Calu3 (cell line): ENCODE measurements around the gene FKBP15. TPM values are rescaled to one million over a fixed set of nuclear protein-coding genes. Genes with fewer than 3 reads are reported as not detected.

Experiments
- BruUV-seq: library from RNA; stranded (reverse); fragments of 400-500 nt; replicated peaks from 2 replicates; lab custom pipeline; 2021; lab: Mats Ljungman, UMichigan
- CTCF ChIA-PET: fragments of 300-600 bp; sonication (Branson Sonifier 250); formaldehyde crosslinking; loops from one replicate; lab custom pipeline; 2022; ENCODE audit warnings: antibody characterized with exemption; lab: Charles Lee
- DNase-seq: peaks from one replicate; pipeline ENCODE4 v3.0.0; 2022
- H3K27ac Mint-ChIP-seq: one replicate; pipeline ENCODE4 v1.8.0; 2022; ENCODE audit warnings: mixed read lengths; ENCODE audit not compliant: unreplicated experiment
- H3K27me3 Mint-ChIP-seq: one replicate; pipeline ENCODE4 v1.8.0; 2022; ENCODE audit warnings: mixed read lengths; ENCODE audit not compliant: unreplicated experiment
- H3K36me3 Mint-ChIP-seq: one replicate; pipeline ENCODE4 v1.8.0; 2022; ENCODE audit warnings: mild to moderate bottlenecking, moderate library complexity, mixed read lengths; ENCODE audit not compliant: insufficient read depth, unreplicated experiment
- H3K4me1 Mint-ChIP-seq: one replicate; pipeline ENCODE4 v1.8.0; 2022; ENCODE audit warnings: mild to moderate bottlenecking, low read depth, mixed read lengths; ENCODE audit not compliant: unreplicated experiment
- H3K4me3 Mint-ChIP-seq: one replicate; pipeline ENCODE4 v1.8.0; 2022; ENCODE audit warnings: mild to moderate bottlenecking, low read depth, moderate library complexity, mixed read lengths; ENCODE audit not compliant: unreplicated experiment
- H3K9me3 Mint-ChIP-seq: one replicate; pipeline ENCODE4 v1.8.0; 2022; ENCODE audit warnings: low read depth, mixed read lengths; ENCODE audit not compliant: unreplicated experiment
- CTCF ChIP-seq: fragments of 200-600 bp; IDR thresholded peaks from one replicate; pipeline ENCODE4 v1.8.0; 2022; ENCODE audit warnings: antibody characterized with exemption; ENCODE audit not compliant: unreplicated experiment
- intact Hi-C: fragments of 100-400 bp; cut with micrococcal nuclease; formaldehyde crosslinking; loops from one replicate; pipeline ENCODE4 v1.10.0; 2022; ENCODE audit not compliant: unreplicated experiment
- total RNA-seq: library from RNA; stranded (reverse); gene quantifications from 2 replicates; pipeline ENCODE4 v1.2.3, GENCODE V29; 2022

Gene FKBP15
- total RNA-seq, 1 experiment from 2014 or later, result 19.2 TPM

DNA sequence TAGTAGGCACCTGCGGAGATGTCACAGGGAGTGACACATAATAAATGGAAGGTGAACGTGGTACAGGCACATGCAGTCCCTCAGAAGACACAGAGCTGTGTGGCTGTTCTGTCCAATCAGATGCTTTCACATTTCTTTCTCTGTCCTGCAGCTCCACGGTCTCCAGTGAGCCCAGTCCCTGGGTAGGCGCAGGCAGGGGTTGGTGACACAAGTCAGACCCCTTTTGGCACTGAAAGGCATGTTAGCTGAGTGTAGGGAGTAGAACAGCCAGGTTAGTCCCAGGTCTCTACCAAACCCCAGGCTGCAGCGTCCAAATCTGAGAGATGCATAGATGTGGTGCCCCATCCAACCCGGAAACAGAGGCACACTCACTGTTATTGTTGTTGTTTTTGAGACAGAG lies 67.5 kb downstream of the FKBP15 start:
- no peak for DNase-seq
- TF ChIP-seq CTCF, result no peak
- Mint-ChIP-seq H3K36me3 (peaks cover 16% of the 10 kb centered on the region), H3K4me1 (peaks cover 9% of the 10 kb centered on the region), H3K9me3 (no peaks in the 10 kb centered on the region), H3K4me3 (no peak overlapping the region), H3K27me3 (peaks cover 24% of the 10 kb centered on the region), H3K27ac (no peak overlapping the region)
- CTCF ChIA-PET, result interaction anchor here (0.7 kb wide), 1 partner anchor 74 kb away, joined by 4 read pairs; no protein-coding TSS in a partner anchor
- intact Hi-C loops, result no loop called here
- BruUV-seq, result no TSS peak

DNA sequence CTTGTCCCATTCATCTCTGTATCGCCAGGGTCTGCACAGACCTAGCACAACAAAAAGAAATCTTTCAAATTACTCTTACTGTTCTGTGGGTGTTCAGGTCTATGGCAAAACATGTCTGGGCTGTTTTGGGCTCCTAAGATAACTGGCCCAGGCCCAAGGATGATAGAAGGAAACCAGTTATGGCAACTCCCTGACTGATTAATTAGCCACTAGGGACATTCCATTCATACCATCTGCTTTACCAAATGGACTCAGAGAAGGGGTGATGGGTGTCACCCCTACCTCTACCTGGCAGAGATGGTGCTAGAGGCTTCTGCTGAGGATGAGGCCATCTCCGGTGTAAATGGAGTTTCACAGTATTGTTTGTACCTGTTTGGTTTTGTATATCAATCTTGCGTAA lies 68.4 kb downstream of the FKBP15 start:
- DNase-seq, result no peak
- no peaks in the 10 kb centered on the region for H3K9me3 Mint-ChIP-seq
- H3K4me1 Mint-ChIP-seq, result peaks cover 9% of the 10 kb centered on the region
- peak overlapping the region; percentile 13 for H3K4me3 Mint-ChIP-seq
- no peak for TF ChIP-seq CTCF
- no peak overlapping the region for H3K27ac Mint-ChIP-seq
- peaks cover 28% of the 10 kb centered on the region for H3K27me3 Mint-ChIP-seq
- H3K36me3 Mint-ChIP-seq, result peaks cover 15% of the 10 kb centered on the region
- BruUV-seq, result no TSS peak
- intact Hi-C loops, result no loop called here
- CTCF ChIA-PET, result interaction anchor here (0.7 kb wide), 1 partner anchor 75 kb away, joined by 4 read pairs; no protein-coding TSS in a partner anchor

DNA sequence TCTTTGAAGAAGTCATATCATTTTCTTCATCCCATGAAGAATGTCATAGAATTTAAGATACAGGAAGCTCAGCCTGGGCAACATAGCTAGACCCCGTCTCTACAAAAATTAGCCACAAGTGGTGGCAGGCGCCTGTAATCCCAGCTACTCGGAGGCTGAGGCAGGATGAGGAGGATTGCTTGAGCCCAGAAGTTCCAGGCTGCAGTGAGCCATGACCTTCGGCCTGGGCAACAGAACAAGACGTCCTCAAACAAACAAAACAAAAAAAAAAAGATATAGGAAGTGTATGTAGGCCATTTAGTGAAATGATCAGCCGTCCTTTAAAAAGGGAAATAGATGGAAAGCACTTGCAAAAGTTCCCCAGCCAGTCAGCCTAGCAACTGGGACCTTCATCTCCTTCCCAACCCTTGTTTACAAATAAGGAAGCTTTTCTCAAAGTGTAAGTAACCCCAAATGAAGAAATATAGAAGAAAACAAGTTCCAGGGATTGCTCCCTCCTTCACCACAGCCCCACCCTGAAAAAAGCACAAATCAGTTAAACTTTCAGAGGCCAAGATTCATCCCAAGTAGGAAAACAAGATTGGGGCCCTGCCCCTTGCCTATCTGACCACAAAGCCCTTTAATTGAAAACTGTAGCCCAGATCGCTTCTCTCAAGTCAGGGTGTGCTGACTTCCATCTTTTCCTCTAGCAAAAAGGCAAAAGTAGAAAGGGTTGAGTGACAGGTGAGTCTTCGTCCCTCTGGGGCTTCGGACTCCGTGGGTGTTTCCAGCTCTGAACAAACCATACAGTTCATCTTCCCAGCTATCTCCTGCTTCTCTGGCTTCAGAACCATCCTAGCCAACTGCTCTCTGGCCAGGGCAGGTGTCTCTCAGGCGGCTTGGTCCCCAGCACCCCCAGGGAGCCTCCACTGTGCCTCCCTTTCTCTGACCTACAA lies 69.1 kb downstream of the FKBP15 start:
- H3K9me3 Mint-ChIP-seq, result no peaks in the 10 kb centered on the region
- intact Hi-C loops, result no loop called here

More for the DNA sequence above, 69.1 kb downstream of the FKBP15 start:
- no peak for TF ChIP-seq CTCF
- peaks cover 9% of the 10 kb centered on the region for H3K4me1 Mint-ChIP-seq
- H3K27me3 Mint-ChIP-seq, result peaks cover 29% of the 10 kb centered on the region
- H3K27ac Mint-ChIP-seq, result no peak overlapping the region
- peaks cover 15% of the 10 kb centered on the region for H3K36me3 Mint-ChIP-seq
- peak overlapping the region; percentile 69 for H3K4me3 Mint-ChIP-seq
- TSS peak; percentile 16 for BruUV-seq
- no peak for DNase-seq
- CTCF ChIA-PET, result interaction anchor here (0.5 to 1.1 kb wide), 2 partner anchors 11 to 148 kb away, joined by 3 read pairs; no protein-coding TSS in a partner anchor
